BJ (cell line): ENCODE data around the gene DIS3L2. TPM values are rescaled to one million over a fixed set of nuclear protein-coding genes. Genes with fewer than 3 reads are reported as not detected.

Source experiments
- CTCF ChIA-PET: fragments of 350-600 bp; formaldehyde crosslinking; extraction: SDS; loops from one replicate; lab custom pipeline; 2021; ENCODE audit warnings: antibody characterized with exemption, inconsistent platforms; lab: Yijun Ruan, JAX
- POLR2A ChIA-PET: fragments of 300-600 bp; sonication (Branson Sonifier 250); formaldehyde crosslinking; extraction: SDS; loops from one replicate; lab custom pipeline; 2021; ENCODE audit warnings: antibody characterized with exemption; lab: Charles Lee
- DNase-seq: peaks from one replicate; pipeline ENCODE4 v3.0.0-alpha.2; 2011; ENCODE audit warnings: low read depth
- H3K27me3 ChIP-seq: 2 replicates; pipeline ENCODE4 v1.6.0; 2011; ENCODE audit warnings: low read length; ENCODE audit not compliant: control insufficient read depth, insufficient read depth
- H3K36me3 ChIP-seq: 2 replicates; pipeline ENCODE4 v1.5.1; 2011; ENCODE audit warnings: low read length; ENCODE audit not compliant: control insufficient read depth, insufficient read depth
- H3K4me3 ChIP-seq: 2 replicates; pipeline ENCODE4 v1.5.1; 2011; ENCODE audit warnings: low read depth, mild to moderate bottlenecking, control low read depth, low read length
- CTCF ChIP-seq: IDR thresholded peaks from 2 replicates; pipeline ENCODE4 v1.5.1; 2011; ENCODE audit warnings: low read depth, mild to moderate bottlenecking, control low read depth, inconsistent platforms, low read length, moderate library complexity; ENCODE audit not compliant: insufficient read depth
- polyA plus RNA-seq: library from polyadenylated mRNA; depleted of rRNA; stranded (reverse); fragments of >200 nt; gene quantifications from 2 replicates; pipeline ENCODE4 v1.2.3, GENCODE V29; 2011

DIS3L2 gene
- polyA plus RNA-seq, 1 experiment = 12.4 TPM

DNA sequence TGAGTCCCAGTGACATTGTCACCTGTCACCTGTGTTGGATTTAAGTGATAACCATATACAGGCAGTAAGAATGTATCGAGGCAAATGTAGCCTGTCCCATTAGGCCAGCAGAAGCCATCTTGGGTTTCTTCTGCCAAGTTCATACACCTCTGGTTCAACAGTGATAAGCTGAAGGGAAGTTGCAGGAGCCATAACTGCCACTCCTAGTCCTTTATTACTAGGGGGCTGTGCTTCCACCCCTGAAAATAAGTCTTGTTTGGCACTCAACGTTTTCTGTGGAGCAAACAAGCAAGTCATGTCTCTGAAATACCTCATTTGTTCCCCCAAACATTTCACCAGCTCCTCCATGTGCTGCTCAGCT lies 358.9 kb downstream of the DIS3L2 start:
- POLR2A ChIA-PET = no interaction called here

GRCh38 chr2:232321156-232321816 lies 359.8 kb downstream of the DIS3L2 start:
- ChIA-PET POLR2A (no interaction called here), CTCF (interaction anchor here (2.0 to 11.7 kb wide), 2 partner anchors 179 to 396 kb away, joined by 7 to 186 read pairs; partner anchors contain the start of gene NPPC)
- DNase-seq = no peak
- no peak for TF ChIP-seq CTCF
- Histone ChIP-seq H3K4me3 (no peak overlapping the region), H3K36me3 (0 out of 2 replicates have a peak, but pooled peaks cover 1% of the 10 kb centered on the region), H3K27me3 (no peaks in the 10 kb centered on the region)

More for the DNA sequence above, 358.9 kb downstream of the DIS3L2 start:
- Histone ChIP-seq H3K27me3 (no peaks in the 10 kb centered on the region), H3K4me3 (no peak overlapping the region), H3K36me3 (0 out of 2 replicates have a peak, but pooled peaks cover 1% of the 10 kb centered on the region)
- TF ChIP-seq CTCF = no peak
- CTCF ChIA-PET = interaction anchor here (2.0 to 11.7 kb wide), 2 partner anchors 178 to 395 kb away, joined by 7 to 186 read pairs; partner anchors contain the start of gene NPPC
- DNase-seq = no peak

- Histone ChIP-seq H3K36me3 (0 out of 2 replicates have a peak, but pooled peaks cover 1% of the 10 kb centered on the region), H3K4me3 (no peak overlapping the region), H3K27me3 (no peaks in the 10 kb centered on the region)
- DNase-seq = no peak
- ChIA-PET POLR2A (no interaction called here), CTCF (interaction anchor here (1.0 to 11.7 kb wide), 3 partner anchors 8 to 397 kb away, joined by 3 to 186 read pairs (median 7); partner anchors contain the start of gene NPPC)
- no peak for TF ChIP-seq CTCF
Observed at GRCh38 chr2:232321817-232322559, 360.5 kb downstream of the DIS3L2 start.

DNA sequence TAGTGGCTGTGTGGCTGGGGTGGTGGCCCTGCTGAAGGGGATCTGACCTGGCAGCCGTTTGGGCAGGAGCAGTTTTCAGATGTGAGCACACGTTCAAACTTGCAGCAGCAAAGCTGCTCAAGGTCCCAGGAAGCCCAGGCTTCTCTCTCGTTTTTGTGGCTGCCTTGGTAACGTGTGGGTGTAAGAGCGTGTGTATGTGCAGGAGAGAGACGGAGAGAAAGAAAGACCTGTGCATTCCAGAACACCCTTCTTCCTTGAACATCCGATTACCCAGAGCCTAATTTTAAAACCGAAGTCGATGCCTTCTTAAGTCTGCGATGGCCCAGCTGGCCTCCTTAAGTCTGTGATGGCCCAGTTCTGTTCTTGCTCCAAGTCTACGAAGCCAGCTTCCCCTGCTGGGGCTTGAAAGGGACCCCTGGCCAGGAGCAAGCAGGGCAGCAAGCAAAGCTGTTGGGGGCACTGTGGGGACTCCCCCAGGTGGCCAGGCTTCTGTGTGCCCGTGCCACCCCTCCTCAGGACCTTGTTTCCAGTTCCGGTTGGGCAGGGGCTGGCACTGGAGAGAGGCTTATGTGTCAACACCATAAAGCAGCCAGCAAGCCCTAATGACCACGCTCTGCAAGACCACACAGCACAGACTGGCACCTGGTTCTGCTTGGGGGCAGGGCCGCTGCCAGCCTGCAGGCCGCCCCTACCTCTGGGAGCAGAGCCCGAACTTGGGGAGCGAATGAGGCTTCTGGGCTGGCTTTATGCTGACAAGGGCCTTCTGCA lies 361.2 kb downstream of the DIS3L2 start:
- ChIA-PET CTCF (interaction anchor here (1.0 to 11.7 kb wide), 2 partner anchors 8 to 398 kb away, joined by 3 to 186 read pairs; partner anchors contain the start of gene NPPC), POLR2A (no interaction called here)
- H3K27me3 ChIP-seq = no peaks in the 10 kb centered on the region
- H3K4me3 ChIP-seq = no peak overlapping the region
- H3K36me3 ChIP-seq = 0 out of 2 replicates have a peak, but pooled peaks cover 1% of the 10 kb centered on the region
- no peak for DNase-seq
- TF ChIP-seq CTCF = no peak
